ENCODE results near the gene GTF2F1.

DNA sequence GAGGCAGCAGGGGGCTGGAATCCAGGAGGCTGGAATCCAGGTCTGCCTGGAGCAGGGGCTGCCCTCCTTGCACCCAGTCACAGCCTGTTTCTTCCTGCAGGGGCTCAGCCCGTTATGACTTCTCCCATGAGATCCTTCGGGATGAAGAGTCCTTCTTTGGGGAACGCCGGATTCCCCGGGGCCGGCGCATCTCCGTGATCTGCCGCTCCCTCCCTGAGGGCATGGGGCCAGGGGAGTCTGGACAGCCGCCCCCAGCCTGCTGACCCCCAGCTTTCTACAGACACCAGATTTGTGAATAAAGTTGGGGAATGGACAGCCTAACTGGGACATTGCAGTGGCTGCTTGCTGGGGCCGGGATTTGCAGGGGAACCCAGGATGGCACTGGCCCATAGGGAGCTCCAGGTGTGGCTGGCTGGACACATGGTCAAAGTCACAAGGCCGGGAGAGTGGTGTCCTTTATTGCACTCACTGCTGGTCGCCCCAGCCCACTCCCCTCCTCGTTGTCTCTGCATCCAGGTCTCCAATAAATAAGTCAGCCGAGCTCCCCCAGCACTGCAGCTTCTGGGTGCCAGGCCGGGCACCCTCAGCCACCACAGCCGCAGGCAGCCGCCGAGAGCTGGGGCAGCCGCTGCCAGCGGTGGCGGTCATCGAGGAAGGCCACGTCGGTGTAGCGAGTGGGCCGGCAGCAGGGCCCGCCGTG is 18.1 kb downstream of the GTF2F1 start:
- TF ChIP-seq, protein P1, sequence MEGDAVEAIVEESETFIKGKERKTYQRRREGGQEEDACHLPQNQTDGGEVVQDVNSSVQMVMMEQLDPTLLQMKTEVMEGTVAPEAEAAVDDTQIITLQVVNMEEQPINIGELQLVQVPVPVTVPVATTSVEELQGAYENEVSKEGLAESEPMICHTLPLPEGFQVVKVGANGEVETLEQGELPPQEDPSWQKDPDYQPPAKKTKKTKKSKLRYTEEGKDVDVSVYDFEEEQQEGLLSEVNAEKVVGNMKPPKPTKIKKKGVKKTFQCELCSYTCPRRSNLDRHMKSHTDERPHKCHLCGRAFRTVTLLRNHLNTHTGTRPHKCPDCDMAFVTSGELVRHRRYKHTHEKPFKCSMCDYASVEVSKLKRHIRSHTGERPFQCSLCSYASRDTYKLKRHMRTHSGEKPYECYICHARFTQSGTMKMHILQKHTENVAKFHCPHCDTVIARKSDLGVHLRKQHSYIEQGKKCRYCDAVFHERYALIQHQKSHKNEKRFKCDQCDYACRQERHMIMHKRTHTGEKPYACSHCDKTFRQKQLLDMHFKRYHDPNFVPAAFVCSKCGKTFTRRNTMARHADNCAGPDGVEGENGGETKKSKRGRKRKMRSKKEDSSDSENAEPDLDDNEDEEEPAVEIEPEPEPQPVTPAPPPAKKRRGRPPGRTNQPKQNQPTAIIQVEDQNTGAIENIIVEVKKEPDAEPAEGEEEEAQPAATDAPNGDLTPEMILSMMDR (IDR thresholded peaks at IDR 0.05; ENCODE audit: insufficient read depth, low read length): no peak
- TF ChIP-seq, protein P2, sequence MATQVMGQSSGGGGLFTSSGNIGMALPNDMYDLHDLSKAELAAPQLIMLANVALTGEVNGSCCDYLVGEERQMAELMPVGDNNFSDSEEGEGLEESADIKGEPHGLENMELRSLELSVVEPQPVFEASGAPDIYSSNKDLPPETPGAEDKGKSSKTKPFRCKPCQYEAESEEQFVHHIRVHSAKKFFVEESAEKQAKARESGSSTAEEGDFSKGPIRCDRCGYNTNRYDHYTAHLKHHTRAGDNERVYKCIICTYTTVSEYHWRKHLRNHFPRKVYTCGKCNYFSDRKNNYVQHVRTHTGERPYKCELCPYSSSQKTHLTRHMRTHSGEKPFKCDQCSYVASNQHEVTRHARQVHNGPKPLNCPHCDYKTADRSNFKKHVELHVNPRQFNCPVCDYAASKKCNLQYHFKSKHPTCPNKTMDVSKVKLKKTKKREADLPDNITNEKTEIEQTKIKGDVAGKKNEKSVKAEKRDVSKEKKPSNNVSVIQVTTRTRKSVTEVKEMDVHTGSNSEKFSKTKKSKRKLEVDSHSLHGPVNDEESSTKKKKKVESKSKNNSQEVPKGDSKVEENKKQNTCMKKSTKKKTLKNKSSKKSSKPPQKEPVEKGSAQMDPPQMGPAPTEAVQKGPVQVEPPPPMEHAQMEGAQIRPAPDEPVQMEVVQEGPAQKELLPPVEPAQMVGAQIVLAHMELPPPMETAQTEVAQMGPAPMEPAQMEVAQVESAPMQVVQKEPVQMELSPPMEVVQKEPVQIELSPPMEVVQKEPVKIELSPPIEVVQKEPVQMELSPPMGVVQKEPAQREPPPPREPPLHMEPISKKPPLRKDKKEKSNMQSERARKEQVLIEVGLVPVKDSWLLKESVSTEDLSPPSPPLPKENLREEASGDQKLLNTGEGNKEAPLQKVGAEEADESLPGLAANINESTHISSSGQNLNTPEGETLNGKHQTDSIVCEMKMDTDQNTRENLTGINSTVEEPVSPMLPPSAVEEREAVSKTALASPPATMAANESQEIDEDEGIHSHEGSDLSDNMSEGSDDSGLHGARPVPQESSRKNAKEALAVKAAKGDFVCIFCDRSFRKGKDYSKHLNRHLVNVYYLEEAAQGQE (IDR thresholded peaks at IDR 0.05; ENCODE audit: insufficient replicate concordance, low read depth): no peak
- TF ChIP-seq POLR2AphosphoS5 (IDR thresholded peaks at IDR 0.05; ENCODE audit: low read depth): no peak
- TF ChIP-seq GABPA (IDR thresholded peaks at IDR 0.05; ENCODE audit: low read depth): no peak
